GM18519 (cell line): ENCODE measurements around the gene PEX3.

ENCODE experiments used
- ATAC-seq: cut with Tn5 transposase; IDR thresholded peaks from one replicate; pipeline ENCODE4 v1.9.1; 2021; ENCODE audit warnings: mild to moderate bottlenecking, moderate library complexity; ENCODE audit not compliant: unreplicated experiment, low FRiP score

The PEX3 gene

DNA sequence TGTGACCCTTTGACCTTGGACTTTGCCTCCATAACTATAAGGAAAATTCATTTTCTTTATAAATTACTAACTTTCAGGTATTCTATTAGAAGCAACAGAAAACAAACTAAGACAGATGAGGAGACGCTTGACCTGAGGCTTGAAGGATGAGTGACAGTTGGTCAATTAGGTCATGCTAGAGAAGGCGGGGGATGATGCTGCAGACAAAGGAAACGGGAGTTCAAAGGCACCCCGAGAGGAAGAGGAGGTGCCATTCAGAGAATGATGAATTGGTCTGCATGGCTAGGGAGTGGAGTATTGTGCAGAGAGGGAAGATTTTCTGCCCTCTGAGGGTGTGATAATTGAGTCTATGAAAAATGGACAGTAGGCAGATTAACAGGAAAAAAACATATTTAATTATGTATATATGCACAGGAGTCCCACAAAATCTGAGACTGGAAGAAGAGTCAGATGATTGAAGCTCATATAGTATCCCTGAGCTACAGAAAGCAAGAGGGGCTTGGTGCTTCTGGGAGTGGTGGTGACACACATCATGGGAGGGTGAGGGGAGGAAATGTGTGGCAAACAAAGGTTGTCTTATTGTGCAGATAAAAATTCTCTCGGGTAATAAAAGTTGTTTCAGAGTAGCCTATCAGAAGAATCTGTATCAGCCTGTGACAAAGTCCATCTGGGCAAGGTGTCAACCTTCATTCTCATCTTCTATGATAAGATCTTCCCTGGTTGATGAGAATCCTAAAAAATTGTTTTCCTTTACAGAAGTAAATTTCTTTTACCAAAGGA, 81.3 kb downstream of the PEX3 start:
- no peak for ATAC-seq

DNA sequence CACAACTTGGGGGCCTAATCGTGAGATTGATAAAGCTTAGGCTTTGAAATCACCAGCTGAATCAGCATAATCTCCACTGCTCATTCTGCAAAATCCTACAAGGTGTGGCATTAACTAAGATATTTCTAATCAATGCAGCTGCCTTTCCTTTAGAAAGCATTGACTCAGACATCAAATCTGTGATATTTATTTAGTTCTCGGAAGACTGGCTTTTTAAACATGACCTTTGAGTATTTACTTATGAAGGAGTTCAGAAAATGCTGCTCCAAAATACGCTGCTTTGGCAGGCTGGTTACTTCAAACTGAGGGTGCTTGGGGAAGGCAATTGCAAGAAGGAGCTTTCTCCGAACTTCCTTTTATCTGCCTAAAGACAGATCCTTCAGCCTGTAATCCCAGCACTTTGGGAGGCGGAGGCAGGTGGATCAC, 84.6 kb downstream of the PEX3 start:
- no peak for ATAC-seq

DNA sequence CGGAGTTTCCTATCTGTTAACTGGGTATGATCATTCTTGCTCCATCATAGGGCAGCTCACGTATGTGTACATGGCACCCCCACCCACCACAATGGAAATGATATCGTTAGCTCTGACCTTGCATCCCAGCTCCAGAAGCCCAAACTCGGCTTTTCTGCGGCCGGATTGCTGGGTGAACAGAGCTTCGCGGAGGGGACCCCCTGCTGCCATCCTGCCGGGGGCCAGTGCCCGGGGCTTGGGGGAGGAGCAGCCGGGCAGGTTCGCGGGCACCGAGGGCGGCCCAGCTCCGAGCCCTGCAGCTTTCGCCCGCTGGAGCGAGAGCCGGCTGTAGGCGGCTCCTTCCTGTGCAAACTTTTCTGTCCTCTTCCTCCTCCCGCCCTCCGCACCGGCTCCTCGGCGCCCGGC, 85.9 kb downstream of the PEX3 start:
- peak; percentile 48 for ATAC-seq

DNA sequence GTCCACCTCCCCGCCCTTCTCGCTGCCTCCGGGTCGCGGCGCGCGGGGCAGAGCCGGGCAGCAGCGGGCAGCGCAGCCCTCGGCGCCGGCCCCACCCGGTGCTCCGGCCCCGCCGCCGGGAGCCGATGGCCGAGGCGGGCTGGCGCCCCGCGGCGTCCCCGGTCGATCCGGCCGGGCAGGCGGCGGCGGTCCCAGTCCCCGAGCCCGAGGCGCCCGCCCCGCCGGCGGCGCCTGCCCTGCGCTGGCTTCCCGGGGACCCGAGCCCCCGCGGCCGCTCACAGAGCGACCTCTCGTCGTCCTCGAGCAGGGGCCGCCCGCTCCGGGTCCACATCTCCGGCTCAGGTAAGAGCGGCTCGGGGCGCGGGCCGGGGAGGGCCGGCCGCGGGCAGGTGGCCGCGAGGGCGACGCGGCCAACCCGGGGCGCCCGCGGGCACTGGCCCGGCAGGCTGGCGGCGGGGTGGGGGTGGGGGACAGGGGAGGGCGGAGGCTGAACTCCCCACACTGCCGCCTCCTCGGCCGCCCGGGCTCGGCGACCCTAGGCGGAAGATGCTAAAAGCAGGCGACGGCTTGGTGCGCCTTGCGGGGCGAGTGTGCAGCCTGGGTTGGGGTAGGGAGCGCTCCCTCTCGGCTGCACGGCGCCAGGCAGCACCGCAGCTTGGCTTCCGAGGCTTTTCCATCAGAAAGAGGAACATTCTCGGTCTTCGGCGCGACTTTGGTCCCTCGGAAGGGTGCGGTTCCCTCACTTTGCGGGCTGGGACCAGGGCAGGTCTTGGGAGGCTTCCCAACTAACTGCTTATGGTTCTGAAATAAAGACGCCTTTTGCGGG, 86.5 kb downstream of the PEX3 start:
- peak; percentile 43 for ATAC-seq

DNA sequence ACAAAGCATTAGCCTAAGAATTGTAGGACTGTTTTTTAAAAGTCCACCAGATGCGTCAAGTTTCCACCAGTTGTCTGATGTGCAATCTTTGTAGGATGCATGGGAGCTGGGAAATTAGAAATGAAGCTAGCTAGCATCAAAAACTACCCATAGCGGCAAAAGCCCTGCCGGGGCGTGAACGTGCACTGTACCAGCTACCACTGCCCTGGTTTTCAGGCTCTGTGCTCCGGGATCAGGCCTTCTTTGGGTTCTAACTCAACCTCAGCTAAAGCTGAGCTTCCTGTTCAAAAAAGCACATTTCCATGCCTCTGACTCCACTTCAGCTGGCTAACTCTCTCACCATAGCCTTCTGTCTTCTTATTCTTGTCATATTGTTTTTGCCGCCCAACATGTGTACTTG, 87.8 kb downstream of the PEX3 start:
- ATAC-seq = no peak

DNA sequence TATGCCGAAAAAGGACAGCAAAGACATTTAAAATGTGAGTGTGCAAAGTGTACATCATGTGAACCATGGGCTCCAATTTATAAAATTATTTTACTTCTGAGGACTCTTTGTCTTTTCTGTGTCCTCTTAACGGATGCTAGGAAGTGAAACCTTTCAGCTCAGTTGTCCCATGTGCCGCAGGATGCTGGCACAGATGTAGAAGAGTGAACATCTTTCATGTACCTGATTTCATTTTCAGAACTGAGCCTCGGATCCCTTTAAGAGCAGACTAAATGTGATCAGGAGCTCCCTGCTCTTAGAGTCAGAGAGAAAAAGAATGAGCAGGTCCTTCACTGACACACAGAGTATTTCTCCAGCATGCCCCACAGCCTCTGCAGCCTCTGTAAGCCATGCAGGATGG, 88.5 kb downstream of the PEX3 start:
- ATAC-seq = no peak

DNA sequence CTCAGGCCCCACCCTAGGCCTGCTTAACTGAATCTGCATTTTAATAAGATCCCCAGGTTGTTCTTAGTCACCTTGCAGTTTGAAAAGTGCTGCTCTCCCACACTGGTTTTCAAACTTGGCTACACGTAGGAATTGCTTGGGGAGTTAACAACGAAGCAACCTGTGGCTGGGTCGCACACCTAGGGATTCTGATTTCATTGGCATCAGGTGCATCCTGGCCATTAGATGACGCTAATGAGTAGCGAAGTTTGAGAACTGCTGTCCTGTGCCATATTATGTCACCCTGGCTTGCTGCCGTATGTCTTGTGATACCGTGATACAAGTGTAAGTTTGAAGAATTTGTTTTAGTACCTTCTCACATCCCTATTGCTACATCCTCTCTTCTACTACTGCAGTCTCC, 89.1 kb downstream of the PEX3 start:
- no peak for ATAC-seq

DNA sequence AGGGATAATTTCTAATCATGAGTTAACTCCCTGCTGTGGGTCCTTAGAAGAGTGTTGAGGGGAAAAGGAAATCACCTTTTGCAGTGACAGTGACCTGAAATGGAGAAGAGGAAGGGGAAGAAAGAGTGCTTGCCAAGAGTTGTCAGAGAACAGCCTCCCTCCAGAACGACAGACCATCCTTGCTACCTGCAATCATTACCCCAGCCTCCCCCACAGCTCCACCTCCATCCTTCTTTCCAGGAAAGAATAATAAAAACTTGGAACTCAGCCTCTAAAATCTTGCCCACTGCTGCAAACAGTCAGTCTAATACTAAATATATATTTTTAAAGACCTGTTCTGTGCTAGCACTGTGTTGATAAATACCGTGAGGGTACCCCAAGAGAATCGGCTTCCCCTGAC, 89.6 kb downstream of the PEX3 start:
- no peak for ATAC-seq
